Activated CD4-positive, alpha-beta T cell treated with anti-CD3 and anti-CD28 coated beads, Interleukin-2, amount 50 U/mL, for 16 hours (primary cell): ENCODE results near the gene VWCE.

ENCODE experiments used
- DNase-seq: peaks from one replicate; pipeline ENCODE4 v3.0.0-alpha.2; 2020

Gene VWCE, protein sequence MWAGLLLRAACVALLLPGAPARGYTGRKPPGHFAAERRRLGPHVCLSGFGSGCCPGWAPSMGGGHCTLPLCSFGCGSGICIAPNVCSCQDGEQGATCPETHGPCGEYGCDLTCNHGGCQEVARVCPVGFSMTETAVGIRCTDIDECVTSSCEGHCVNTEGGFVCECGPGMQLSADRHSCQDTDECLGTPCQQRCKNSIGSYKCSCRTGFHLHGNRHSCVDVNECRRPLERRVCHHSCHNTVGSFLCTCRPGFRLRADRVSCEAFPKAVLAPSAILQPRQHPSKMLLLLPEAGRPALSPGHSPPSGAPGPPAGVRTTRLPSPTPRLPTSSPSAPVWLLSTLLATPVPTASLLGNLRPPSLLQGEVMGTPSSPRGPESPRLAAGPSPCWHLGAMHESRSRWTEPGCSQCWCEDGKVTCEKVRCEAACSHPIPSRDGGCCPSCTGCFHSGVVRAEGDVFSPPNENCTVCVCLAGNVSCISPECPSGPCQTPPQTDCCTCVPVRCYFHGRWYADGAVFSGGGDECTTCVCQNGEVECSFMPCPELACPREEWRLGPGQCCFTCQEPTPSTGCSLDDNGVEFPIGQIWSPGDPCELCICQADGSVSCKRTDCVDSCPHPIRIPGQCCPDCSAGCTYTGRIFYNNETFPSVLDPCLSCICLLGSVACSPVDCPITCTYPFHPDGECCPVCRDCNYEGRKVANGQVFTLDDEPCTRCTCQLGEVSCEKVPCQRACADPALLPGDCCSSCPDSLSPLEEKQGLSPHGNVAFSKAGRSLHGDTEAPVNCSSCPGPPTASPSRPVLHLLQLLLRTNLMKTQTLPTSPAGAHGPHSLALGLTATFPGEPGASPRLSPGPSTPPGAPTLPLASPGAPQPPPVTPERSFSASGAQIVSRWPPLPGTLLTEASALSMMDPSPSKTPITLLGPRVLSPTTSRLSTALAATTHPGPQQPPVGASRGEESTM

DNA sequence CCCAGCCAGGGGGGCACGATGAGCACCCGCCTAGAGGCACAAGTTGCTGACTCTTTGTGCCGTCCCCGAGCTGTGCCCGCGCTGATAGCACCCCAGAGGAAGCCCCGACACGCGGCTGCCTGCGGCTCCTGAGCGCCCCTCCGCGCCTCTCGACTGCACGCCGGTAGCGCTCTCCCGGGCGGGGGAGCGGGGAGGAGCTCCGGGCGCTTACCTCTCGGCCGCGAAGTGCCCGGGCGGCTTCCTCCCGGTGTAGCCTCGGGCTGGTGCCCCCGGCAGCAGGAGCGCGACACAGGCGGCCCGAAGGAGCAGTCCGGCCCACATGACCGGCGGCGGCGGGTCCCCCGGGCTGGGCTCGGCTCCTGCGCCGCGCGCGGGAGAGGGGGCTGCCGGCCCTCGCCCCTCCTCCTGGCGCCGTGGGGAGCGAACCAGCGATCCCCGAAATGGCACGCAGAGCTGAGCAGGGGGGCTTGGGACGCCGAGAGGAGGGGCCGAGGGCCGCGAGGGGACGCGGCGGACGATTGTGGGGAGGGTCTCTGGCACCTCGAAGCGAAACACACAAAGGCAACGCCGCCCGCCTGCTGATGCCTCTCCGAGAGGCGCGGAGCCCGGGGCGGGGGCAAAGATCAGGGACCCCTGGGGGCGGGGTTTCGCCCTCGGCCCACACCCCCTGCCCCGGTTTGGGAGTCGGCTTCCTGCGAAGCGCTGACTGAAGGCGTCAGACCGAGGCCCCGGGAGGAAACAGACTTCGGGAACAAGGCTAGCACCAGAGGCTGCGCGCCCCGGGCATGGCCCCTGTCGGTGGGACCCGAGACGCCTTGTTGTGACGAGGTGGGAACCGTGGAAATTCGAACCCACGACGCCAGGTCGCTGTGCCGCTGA lies at the start of gene VWCE:
Gene VWCE (minus strand): TSS at position 600 of the 879 bp plus-strand sequence. CDS start 279 bp downstream, at position 321.
- DNase-seq = peak; percentile 74

DNA sequence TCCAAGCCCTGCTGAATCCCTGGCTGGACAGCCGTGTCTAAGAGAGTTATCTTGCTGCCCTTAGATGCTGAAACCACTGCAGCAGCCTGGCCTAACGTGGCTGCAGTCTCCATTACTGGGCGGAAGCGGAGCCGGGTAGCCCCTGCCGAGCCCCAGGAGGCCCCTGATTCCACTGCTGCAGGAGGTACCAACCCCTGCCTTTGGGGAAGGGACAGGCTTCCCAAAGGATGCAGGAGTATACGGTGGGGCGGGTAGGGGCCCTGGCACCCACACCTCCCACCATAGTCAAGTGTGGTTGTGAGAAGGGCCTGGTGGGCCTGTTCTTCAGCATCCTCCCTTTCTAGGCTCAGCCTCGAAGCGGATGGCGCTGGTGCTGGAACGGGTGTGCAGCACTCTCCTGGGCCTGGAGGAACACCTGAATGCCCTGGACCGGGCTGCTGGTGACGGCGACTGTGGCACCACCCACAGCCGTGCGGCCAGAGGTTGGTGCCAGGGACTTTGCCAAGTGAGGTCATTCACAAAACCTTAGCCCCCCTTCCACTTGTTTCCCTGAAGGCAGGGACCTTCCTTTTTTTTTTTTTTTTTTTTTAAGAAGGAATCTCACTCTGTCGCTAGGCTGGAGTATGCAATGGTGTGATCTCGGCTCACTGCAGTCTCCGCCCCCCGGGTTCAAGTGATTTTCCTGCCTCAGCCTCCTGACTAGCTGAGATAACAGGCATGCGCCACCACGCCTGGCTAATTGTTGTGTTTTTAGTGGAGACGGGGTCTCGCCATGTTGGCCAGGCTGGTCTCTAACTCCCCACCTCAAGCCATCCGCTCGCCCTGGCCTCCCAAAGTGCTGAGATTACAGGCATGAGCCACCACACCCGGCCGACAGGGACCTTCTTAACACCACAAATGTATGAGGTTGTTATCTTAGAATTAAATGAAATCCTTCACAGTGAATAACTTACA lies 49.0 kb upstream of the VWCE start:
- DNase-seq = no peak

DNA sequence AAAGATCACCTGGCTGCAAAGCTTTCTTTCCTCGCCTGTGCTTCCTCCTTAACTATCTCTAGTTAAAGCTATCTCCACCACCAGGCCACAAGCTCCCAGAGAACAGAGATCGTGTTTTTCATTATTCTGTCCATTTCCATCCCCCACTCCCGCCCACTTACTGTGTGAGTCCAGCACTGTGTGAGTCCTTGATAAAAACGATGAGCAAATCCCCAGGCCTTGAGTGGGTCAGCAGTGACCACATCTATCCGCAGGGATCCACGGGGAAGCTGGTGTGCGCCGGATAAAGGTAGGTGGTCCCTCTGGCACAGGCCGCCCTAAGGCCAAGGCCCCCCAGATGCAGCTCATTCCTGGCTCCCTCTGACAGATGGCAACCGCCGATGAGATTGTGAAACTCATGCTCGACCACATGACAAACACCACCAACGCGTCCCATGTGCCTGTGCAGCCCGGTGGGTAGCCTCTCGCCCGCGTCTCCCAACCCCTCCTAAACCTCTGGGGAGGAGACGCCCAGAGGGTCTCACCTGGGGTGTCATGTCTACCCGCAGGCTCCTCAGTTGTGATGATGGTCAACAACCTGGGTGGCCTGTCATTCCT lies 47.2 kb upstream of the VWCE start:
- no peak for DNase-seq

DNA sequence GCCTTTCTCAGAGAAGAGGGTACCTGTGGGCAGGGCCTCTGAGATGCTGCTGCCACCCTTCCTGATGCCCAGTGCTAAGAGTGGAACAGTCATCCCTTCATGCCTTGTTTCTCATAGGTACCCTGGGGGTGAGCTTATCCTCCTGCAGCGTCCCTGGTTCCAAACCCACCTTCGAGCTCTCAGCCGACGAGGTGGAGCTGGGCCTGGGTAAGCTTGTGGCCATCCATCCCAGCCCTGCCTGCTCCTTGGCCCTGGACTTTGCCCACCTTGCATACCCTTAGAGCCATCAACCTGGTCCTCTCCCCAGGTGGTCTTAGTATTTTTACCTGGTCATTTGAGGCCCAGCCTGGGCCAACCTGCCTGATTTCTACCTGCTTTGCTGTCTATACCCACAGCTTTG lies 46.6 kb upstream of the VWCE start:
- DNase-seq = no peak

DNA sequence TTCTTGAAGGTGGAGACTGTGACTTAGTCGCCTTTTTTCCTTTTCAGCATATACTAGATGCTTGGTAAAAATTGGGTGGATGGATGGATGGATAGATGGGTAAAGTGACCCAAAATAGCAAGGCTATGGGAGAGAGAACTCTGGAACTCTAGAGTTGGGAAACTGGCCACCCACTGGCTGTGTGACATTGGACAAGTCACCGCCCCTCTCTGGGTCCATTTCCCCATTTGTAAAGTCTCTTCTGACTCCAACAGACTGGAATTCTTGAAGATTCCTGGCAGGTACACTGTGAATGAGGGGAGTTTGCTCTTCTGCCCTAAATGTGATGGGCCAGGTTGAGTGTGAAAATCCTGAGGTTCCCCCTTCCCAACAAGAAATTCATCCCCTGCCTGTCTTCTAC lies 45.9 kb upstream of the VWCE start:
- no peak for DNase-seq

DNA sequence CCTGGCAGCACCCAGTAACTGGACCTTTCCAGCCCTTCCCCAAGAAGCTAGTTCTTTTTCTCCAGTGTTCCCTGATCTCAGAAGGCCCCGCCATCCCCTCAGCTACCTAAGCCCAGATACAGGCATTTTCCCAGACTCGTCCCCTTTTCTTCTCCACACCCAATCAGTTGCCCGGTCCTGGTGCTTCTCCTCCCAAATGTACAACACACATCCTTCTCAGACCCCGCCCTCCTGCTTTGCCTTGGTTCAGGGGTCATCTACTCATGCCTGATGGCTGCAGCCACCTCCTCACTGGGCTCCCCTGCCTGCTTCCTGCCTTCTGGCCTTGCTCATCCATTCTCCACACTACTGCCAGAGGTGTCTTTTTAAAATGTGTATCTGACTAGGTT lies 44.4 kb upstream of the VWCE start:
- no peak for DNase-seq

DNA sequence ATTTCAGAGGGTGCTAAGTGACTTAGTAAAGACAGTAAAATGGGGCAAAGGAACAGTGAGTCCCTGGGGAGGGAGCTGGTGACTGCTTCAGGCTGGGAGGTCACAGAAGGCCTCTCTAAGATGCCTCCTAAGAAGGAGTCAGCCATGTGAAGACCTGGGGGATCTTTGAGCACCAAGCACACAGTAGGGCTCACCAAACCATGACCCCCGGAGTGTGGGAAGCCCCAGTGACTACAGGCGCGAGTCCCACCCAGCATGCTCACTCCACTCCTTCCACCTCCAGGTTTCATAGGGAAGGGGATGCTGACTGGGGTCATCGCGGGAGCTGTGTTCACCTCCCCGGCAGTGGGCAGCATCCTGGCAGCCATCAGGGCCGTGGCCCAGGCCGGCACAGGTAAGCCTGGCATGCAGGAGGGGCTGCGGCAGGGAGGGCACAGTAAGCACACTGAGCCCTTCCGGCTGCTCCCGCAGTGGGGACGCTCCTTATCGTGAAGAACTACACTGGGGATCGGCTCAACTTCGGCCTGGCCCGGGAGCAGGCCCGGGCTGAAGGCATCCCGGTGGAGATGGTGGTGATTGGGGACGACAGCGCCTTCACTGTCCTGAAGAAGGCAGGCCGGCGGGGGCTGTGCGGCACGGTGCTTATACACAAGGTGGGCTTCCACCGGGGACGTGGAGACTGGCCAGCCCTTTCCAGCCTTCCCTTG lies 43.8 kb upstream of the VWCE start:
- DNase-seq = no peak

DNA sequence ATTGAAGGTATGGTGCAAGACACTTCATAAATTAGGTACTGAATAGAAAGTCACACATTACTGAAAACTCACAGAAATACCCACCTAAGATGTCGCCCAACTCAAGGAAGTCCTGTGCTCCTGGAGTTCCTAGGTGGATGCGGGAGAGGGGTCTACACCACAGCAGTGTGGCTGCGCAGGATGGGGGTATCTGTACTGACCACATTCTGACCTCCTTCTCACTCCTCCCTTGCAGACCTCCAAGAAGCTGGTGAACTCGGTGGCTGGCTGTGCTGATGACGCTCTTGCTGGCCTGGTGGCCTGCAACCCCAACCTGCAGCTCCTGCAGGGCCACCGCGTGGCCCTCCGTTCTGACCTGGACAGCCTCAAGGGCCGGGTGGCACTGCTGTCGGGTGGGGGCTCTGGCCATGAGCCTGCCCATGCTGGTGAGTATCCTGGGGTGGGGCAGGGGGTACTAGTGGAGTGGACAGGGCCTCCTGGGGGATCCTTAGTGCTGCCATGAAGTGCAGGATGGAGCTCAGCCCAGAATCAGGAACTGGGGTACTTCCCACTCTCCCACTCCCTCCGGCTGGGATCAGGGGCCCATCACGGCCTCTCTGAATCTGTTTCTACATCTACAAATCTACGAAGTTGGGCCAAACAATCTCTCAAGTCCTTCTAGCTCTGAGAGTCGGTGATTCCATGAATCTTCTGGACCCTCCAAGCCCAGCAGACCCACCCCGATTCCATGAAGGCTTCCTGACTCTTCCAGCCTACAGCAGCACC lies 42.8 kb upstream of the VWCE start:
- no peak for DNase-seq

DNA sequence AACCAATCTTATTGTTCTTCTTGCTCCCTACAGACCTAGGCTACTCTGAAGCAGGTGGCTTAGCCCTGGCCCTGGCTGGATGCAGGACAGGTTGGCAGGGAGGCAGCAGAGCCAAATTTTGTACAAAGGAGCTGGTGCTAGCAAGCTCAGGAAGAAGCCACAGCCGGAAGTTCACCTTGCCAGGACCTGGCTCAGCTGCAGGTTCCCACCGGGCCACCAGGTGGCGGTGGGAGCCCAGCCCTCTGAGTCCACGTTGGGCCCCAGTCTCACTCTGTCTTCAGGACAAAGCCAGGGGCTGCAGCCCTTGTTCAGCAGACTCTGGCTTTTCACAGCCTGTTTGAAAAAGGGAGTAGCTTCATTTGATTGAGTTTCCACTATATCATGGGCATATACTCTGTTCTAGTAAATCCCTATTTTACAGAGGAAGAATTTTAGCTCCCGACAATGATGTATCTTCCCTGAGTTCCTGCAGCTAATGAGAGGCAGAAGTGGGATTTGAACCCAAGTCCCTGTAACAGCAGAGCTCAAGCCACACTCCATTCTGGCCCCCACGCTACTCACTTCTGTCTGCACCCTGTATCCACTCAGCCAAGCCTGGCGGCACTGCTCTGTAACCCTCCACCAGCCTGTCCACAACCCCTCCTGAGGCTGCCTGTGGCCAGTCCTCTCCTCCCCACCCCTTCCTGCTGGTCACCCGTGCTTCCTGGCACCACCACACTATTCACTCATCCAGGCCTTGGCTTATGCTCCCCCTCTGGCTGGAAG lies 41.2 kb upstream of the VWCE start:
- DNase-seq = peak; percentile 88

DNA sequence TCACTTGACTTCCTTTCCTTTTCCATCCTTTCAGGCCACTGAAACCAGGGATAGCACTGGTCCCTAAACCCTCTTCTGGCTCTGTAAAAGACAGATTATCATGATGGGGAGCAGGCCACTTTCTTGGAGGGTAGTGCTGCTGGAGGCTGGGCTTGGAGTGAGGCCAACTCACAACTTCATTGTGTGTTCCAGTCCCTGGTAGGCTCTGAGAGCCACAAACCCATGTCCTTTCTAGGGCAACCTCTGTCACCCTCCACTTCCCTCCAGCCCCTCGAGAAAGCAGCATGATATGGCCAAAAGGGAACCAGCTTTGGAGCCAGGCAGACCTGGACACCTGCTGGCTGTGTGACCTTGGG lies 40.2 kb upstream of the VWCE start:
- no peak for DNase-seq

DNA sequence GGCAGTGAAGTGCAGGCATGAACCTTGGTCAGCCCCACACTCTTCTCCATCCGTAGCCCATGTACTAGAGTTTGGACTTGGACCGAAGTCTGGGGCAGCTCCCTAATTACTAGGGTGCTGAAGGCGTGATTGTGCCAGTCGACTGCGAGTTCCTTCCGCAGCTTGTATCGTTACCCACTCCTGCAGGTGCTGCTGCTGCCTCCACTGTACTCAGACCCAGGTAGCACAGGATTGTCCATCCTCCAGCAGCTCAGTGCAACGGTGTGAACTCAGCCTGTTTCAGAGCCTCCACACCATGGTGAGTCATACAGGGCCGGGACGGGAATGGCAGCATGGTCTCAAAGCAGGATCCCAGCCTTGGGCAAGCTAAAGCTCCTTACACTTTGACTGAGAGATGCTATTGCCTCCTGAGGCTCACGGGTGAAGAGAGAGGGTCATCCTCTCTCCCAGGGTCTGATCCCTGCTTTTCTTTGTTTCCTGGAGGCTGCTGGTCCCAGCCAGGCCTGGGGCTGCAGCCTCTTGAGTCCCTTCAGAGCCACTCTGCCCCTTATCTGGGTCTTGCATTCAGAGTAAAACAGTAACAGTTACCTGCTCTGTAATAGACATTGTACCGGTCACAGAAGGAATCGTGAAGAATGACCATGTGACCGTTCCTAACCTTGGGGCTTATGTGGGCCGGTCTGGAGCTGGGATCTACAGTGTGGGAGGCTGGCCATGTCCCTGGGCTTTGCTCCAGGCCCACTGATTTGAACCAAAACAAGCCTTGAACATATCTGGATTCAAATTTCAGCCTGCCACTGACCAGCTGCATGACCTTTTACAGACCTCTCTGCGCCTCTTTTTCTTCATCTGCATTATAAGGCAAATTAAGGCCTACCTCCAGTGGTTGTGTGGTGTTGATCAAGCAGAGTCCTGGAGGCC lies 39.6 kb upstream of the VWCE start:
- DNase-seq = no peak

DNA sequence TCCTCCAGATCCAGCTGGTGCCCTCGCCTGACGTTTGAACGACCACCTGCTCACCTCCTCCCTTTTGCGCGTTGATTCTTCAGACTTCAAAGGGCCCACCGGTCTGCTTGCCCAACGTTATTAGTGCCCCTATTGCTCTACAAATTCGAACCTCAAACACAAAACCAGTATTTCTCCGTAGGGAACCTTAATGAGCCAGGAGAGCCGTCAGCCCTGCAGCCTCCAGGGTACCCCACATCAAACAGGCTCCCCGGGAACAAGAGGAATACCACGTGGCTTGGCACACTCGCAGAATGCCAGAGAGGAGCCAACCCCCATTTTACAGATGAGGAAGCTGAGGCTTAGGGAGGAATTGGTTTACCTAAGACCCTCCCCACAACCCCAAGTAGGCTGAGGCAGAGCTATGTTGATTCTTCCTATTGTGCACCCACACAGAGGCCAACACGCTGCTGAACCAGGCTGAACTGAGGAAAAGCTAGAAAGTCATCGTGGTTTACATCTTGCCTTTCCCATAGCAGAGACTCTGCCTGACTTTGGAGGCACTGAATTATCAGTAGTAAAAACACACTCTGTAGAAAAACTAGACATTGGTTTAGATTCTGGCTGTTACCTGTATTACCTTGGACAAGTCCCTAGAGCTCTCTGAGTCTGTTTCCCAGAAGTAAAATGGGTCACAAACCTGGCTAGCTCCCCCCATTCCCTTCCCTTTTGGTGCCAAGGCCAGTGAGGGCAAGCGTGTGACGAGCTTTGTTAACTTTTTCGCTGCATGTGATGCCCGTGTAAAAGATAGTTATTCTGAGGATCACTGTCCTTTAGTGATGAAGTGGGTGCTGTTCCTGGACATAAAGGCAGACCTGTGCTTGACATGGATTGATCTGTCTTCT lies 38.7 kb upstream of the VWCE start:
- peak; percentile 29 for DNase-seq

DNA sequence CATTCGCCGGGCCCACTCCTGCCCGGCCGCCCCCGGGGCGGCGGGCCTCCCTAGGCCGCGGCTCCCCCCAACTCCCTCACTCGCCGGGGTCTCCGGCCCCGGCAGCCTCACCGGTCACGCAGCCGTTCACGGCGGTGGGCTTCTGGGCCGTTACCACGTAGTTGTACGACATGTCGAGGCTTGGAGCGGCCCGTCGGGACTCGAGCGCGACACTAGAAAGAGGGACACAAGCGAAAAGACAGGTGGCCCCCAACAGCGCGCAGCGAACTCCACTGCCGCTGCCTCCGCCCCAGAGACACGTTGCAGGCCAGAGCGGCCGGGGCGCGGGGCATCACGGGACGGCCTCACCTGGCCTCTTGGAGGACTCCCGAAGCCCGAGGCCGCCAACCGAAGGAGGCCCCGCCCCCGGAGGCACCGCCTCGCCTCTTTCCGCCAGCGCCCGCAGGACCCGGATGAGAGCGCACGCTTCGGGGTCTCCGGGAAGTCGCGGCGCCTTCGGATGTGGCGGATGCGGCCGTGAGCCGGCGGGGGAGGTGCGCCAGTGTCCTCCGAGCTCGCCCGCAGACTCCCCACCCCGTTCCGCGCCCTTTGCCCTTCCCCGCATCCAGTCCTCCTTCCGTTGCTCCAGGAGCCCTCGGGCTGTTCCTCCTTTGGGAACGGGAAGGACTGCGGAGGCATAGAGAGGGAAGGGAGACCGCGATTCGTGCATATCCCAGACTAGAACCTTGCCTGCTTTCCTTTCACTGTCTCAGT lies 37.9 kb upstream of the VWCE start, which contains the start of the genes DDB1 and TKFC:
Gene DDB1 (minus strand): TSS at position 309 of the 753 bp plus-strand sequence. CDS start 137 bp downstream, at position 172.
Gene TKFC (plus strand): TSS at position 432 of the 753 bp plus-strand sequence. CDS start 1,501 bp downstream, outside the sequence.
- DNase-seq = peak; percentile 98

DNA sequence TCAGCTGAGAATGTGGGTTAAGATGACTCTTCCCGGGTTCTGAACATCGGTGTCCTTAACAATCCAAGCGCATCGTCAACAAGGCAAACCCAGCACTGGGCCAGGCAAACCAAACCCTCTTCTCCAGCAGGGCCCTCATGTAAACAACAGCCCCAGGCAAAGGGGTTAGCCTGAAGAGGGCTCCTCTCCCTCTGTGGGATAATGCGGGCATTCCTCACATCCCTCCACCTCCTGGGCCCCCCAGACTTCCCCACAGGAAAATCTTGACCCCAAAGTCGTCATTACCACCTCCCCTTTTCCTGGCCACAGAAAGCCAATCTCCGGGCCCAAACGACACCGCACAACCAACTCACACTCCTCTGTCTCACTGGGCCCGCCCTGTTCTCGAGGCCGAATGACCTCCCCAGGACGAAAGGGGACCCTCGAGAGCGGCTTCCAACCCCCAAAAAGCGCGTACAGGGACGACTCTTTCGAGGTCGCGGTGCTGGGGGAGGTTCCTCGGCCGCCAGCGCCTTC lies 37.2 kb upstream of the VWCE start:
- DNase-seq = no peak

DNA sequence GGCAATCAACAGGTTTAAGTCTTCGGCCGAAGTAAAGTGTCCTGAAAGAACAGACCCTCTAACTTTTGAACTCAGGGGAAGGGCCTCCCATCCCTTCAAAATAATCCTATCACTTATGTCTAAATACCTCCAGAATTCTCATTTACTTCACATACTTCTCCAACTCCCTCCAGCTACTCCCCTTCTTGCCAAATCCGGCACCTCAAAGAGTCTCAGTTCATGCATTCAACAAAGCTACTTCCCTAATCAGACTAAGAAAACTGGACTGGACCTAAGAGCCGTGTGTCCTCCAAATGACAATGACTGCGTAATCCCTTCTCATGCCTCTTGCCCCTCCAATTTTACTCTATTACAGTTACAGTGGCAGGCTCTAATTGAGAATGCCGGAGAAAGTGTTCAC lies 36.5 kb upstream of the VWCE start:
- DNase-seq = no peak

DNA sequence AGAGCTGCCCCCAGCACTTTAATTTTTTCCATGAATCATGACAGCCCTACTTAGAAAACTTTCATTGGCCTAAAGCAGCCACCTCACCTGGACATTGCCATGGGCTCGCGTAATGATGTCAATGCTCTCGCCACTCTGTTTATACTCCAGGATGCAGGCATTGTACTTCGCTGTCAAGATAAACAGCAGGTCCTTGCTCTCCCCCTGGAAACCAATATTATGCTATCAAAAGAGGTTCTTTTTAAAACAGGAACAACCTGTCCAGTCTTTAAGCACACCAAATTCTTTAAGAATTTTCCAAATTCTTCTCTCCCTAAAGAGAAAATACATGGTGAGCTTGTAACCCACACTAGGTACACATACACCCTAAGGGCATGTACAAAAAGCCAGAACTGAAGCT lies 34.8 kb upstream of the VWCE start:
- DNase-seq = no peak
